ENCODE measurements around the gene FOXO3. TPM values are rescaled to one million over a fixed set of nuclear protein-coding genes. Genes with fewer than 3 reads are reported as not detected.

The FOXO3 gene
- total and polyA plus RNA-seq, 2 donors (not counting 3 experiments of a cell fraction or from before 2014, with no cell fraction given): 14.4 to 16.9 TPM

DNA sequence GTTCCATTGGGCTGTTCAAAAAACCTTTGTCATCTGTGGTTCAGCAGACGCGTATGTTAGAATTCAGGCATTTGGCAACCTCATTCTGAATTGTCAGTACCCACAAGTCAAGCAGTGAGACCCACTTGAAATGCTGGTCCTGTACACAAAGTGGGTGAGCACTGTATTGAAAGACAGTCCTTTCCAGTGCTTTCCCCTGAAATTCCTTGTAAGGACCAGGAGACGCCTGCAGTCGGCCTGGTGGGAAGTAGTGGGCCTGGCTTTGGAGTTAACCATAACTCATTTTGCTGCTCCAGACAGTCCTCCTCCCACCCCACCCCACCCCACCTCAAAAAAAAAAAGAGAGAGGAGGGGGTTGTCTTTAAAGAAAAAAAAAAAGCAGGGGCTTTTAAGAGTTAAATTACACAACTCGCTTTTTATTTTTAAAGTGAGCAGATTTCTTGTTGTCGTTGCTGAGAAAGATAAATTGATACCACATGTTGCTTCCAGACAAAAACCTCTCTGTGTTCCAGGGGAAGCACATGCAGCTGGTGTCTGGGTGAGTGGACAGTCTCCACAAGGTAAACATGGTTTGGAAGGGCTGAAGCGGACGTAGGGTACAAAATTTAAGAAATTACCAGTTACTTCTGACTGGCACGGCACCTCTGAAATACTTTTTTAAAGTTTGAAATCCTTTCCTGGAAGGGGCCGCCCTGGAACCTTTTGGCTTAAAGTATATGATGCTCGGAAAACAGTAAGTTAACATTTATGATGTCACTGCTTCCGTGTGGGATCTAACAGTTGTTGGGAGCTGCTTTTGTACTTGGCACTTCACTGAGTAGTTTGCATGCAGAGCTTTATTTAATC lies 95.3 kb downstream of the FOXO3 start:
- dilution Hi-C loops (cut with MboI; ENCODE audit: extremely low pct_ligation_motif_present, low sequenced_read_pairs): no loop called here
- no peak overlapping the region for H3K9ac ChIP-seq (replicated peaks; ENCODE audit: extremely low read depth, insufficient read depth, low read length)
- no peak overlapping the region for H3K4me2 ChIP-seq (ENCODE audit: insufficient read depth, low read length)
- H2AFZ ChIP-seq (ENCODE audit: low read depth, low read length): no peak overlapping the region
- no peaks in the 10 kb centered on the region for H3K27me3 ChIP-seq (ENCODE audit: control insufficient read depth in 2 of 2, insufficient read depth in 2 of 2, low read length in 2 of 2)
- no peak overlapping the region for H3K27ac ChIP-seq (ENCODE audit: insufficient read depth, low read depth, low read length)
- H3K9me1 ChIP-seq (replicated peaks; ENCODE audit: control insufficient read depth, extremely low read depth, insufficient read depth, low read length): no peaks in the 10 kb centered on the region
- no peaks in the 10 kb centered on the region for H3K9me3 ChIP-seq (replicated peaks; ENCODE audit: control insufficient read depth, insufficient read depth, low read length)
- H4K20me1 ChIP-seq (replicated peaks; ENCODE audit: control insufficient read depth, extremely low read depth, insufficient read depth, low read length): no peaks in the 10 kb centered on the region
- intact Hi-C loops (cut with micrococcal nuclease): no loop called here
- POLR2A ChIA-PET: no interaction called here
- H3K4me3 ChIP-seq (replicated peaks in 1 of 3; ENCODE audit: insufficient read depth in 1 of 3, low read depth in 1 of 3, low read length in 3 of 3): no peak overlapping the region
- FAIRE-seq: no peak
- no peak for TF ChIP-seq POLR2A (IDR thresholded peaks at IDR 0.05; ENCODE audit: low read depth, low read length)
- DNase-seq (ENCODE audit: low read depth, low spot score): no peak
- peaks cover 9% of the 10 kb centered on the region for H3K4me1 ChIP-seq (ENCODE audit: control insufficient read depth, extremely low read depth, insufficient read depth, low read length)
- no TSS peak for BruUV-seq (replicated peaks)
- no peaks in the 10 kb centered on the region for H3K79me2 ChIP-seq (ENCODE audit: control insufficient read depth, insufficient read depth, low read length)
- CTCF ChIA-PET: no interaction called here
- no peaks in the 10 kb centered on the region for H3K36me3 ChIP-seq (ENCODE audit: control insufficient read depth in 2 of 2, extremely low read depth in 1 of 2, insufficient read depth in 2 of 2, low read length in 2 of 2)

DNA sequence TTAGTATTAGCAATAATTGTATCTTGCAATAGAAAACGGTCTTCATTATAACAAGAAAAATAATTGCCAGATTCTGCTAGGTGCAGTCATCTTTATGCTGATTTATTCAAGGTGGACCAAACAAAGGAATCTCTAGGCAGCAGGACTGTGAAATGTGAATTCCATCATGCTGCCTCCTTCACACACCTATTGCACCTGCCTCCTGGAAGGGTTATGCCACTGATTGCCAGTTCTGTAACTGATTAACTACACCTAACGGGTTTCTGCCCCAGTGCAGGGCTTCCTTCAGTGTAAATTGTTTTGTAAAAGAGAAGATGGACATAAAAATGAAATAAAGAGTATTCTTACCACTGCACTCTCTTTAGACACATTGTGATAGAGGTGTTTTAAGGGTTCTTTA lies 96.1 kb downstream of the FOXO3 start:
- DNase-seq (ENCODE audit: low read depth, low spot score) (no peak), FAIRE-seq (no peak)
- Histone ChIP-seq H3K9me3 (replicated peaks; ENCODE audit: control insufficient read depth, insufficient read depth, low read length) (no peaks in the 10 kb centered on the region), H3K9ac (replicated peaks; ENCODE audit: extremely low read depth, insufficient read depth, low read length) (no peak overlapping the region), H3K36me3 (ENCODE audit: control insufficient read depth in 2 of 2, extremely low read depth in 1 of 2, insufficient read depth in 2 of 2, low read length in 2 of 2) (no peaks in the 10 kb centered on the region), H3K4me1 (ENCODE audit: control insufficient read depth, extremely low read depth, insufficient read depth, low read length) (peaks cover 9% of the 10 kb centered on the region), H3K4me3 (replicated peaks in 1 of 3; ENCODE audit: insufficient read depth in 1 of 3, low read depth in 1 of 3, low read length in 3 of 3) (no peak overlapping the region), H3K4me2 (ENCODE audit: insufficient read depth, low read length) (no peak overlapping the region), H3K27ac (ENCODE audit: insufficient read depth, low read depth, low read length) (no peak overlapping the region), H3K9me1 (replicated peaks; ENCODE audit: control insufficient read depth, extremely low read depth, insufficient read depth, low read length) (no peaks in the 10 kb centered on the region), H3K27me3 (ENCODE audit: control insufficient read depth in 2 of 2, insufficient read depth in 2 of 2, low read length in 2 of 2) (no peaks in the 10 kb centered on the region), H3K79me2 (ENCODE audit: control insufficient read depth, insufficient read depth, low read length) (no peaks in the 10 kb centered on the region), H2AFZ (ENCODE audit: low read depth, low read length) (no peak overlapping the region), H4K20me1 (replicated peaks; ENCODE audit: control insufficient read depth, extremely low read depth, insufficient read depth, low read length) (no peaks in the 10 kb centered on the region)
- CTCF ChIA-PET: no interaction called here
- no TSS peak for BruUV-seq (replicated peaks)
- dilution Hi-C loops (cut with MboI; ENCODE audit: extremely low pct_ligation_motif_present, low sequenced_read_pairs): no loop called here
- intact Hi-C loops (cut with micrococcal nuclease): no loop called here
- TF ChIP-seq GATA2 (IDR thresholded peaks at IDR 0.05; ENCODE audit: insufficient read depth, insufficient read length, low read depth, low read length) (no peak), JUN (IDR thresholded peaks at IDR 0.05; ENCODE audit: borderline replicate concordance, insufficient read depth, insufficient read length, low read depth) (no peak), EZH2 (IDR thresholded peaks at IDR 0.05; ENCODE audit: borderline replicate concordance, low read depth, low read length, severe bottlenecking) (no peak), MYC (IDR thresholded peaks at IDR 0.05; ENCODE audit: low read depth, low read length) (no peak), POLR2A (IDR thresholded peaks at IDR 0.05; ENCODE audit: low read depth, low read length) (no peak), POLR2AphosphoS5 (IDR thresholded peaks at IDR 0.05; ENCODE audit: insufficient read depth, low read depth, low read length) (no peak), FOS (IDR thresholded peaks at IDR 0.05; ENCODE audit: borderline replicate concordance, insufficient read depth, low read length) (no peak)
- TF ChIP-seq, protein P1, sequence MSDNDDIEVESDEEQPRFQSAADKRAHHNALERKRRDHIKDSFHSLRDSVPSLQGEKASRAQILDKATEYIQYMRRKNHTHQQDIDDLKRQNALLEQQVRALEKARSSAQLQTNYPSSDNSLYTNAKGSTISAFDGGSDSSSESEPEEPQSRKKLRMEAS (IDR thresholded peaks at IDR 0.05; ENCODE audit: insufficient read depth, insufficient read length): no peak
- TF ChIP-seq, protein P2, sequence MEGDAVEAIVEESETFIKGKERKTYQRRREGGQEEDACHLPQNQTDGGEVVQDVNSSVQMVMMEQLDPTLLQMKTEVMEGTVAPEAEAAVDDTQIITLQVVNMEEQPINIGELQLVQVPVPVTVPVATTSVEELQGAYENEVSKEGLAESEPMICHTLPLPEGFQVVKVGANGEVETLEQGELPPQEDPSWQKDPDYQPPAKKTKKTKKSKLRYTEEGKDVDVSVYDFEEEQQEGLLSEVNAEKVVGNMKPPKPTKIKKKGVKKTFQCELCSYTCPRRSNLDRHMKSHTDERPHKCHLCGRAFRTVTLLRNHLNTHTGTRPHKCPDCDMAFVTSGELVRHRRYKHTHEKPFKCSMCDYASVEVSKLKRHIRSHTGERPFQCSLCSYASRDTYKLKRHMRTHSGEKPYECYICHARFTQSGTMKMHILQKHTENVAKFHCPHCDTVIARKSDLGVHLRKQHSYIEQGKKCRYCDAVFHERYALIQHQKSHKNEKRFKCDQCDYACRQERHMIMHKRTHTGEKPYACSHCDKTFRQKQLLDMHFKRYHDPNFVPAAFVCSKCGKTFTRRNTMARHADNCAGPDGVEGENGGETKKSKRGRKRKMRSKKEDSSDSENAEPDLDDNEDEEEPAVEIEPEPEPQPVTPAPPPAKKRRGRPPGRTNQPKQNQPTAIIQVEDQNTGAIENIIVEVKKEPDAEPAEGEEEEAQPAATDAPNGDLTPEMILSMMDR (IDR thresholded peaks at IDR 0.05; ENCODE audit: extremely low read depth in 1 of 2, insufficient read depth in 1 of 2, low read depth in 1 of 2, low read length in 2 of 2): no peak
- POLR2A ChIA-PET: no interaction called here
